Measurements from ENCODE around the gene CLOCK.
A peak's percentile ranks its signal among the peaks of the same experiment; 100 is the strongest.

CLOCK gene

GRCh38 chr4:55539658-55540057 is 7.1 kb downstream of the CLOCK start:
- no peak for DNase-seq

DNA sequence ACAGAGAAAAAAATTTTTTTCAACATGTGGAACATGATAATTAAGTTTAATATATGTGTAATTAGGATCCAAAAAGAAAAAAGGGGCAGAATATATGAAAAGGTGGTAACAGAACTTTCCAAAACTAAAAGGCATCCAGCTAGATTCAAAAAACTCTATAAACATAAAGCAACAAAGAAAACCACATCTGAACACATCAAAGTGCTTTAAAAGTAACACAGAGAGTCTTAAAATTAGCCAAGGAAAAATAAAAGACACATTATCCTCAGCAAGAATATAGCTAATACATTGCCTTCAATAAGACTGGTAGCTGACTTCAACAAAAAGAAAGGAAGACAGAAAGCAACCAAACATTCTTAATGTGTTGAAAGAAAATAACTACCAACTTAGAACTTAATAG is 8.2 kb downstream of the CLOCK start:
- no peak for DNase-seq

DNA sequence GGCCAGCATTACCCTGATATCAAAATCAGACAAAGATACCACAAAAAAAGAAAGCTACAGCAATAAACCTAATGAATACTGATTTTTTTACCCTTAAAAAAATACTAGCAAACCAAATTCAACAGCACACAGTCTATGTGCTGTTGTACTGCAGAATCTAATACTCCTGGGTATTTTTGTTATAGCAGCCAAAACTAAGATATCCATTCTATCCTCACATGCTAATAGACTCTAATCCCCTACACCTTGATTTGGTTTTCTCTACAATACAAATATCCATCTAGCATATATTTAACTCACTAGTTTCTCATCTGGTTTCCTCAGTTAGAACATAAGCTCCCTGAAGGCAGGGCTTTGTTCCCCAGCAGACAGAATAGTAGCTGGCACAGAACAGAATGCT is 12.4 kb downstream of the CLOCK start:
- no peak for DNase-seq

GRCh38 chr4:55530691-55531090 is 16.0 kb downstream of the CLOCK start:
- DNase-seq = no peak

DNA sequence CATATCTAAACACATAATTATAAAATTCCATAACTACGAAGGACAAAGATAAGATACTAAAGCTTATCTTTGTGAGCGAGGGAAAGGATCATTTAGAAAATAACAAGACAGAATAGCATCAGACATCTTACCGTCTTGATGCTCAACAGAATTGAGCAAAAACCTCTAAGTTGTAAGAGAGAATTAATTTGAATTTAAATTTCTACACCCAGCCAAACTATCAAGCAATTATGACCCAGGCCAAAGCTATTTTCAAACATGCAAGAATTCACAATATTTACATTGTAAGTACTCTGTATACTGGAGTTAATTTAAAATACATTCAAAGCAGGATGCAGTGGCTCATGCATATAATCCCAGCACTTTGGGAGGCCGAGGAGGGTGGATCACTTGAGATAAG is 16.5 kb downstream of the CLOCK start:
- no peak for DNase-seq

DNA sequence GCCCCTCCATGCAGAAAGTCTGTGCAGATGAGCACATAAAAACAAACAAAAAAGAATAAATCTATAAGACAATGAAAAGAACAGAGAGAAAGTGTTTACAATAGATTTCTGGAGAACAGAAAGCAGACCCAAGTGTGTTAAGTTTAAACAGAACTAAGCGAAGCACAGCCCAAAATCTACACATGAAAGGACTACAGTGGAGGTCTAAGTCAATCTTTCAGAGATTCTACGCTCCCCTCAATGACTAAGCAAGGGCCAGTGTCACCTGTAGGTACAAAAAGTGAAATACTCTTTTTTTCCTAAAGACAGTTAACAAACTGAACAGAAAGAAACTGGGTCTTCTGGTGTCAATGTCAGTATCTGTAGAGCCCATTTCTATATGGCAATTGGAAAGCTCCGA is 18.2 kb downstream of the CLOCK start:
- no peak for DNase-seq

GRCh38 chr4:55524844-55525571 is 21.7 kb downstream of the CLOCK start:
- no peak for DNase-seq

- no peak for DNase-seq
These were observed 28.3 kb downstream of the CLOCK start for GRCh38 chr4:55518442-55518841.

DNA sequence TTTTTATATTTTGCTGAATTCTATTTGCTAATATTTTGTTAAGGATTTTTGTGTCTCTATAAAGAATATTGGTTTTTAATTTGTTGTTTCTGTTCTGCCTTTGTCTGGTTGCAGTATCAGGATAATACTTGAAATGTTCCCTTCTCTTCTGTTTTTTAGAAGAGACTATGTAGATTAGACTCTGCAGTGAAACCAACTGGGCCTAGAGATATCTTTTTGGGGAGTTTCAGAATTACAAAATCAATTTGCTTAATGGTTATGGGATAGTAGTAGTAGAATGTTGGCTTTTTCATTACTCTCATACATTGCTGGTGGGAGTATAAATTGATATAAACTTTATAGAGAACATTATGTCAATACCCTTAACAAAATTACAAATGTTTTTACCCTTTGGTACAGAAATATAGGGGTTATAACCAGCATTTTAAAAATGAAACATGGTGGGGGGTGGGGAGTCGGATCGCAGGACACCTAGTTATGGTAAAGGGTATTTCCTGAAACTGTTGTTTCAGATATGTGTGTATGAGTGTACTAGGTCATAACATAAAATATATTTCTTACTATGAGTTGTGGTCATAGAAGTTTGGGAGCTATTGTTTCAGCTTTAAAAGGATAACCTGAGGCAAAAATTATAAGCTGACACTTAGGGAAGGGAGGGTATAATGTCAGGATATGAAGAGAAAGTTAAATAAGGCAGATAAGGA is 29.0 kb downstream of the CLOCK start:
- no peak for DNase-seq

DNA sequence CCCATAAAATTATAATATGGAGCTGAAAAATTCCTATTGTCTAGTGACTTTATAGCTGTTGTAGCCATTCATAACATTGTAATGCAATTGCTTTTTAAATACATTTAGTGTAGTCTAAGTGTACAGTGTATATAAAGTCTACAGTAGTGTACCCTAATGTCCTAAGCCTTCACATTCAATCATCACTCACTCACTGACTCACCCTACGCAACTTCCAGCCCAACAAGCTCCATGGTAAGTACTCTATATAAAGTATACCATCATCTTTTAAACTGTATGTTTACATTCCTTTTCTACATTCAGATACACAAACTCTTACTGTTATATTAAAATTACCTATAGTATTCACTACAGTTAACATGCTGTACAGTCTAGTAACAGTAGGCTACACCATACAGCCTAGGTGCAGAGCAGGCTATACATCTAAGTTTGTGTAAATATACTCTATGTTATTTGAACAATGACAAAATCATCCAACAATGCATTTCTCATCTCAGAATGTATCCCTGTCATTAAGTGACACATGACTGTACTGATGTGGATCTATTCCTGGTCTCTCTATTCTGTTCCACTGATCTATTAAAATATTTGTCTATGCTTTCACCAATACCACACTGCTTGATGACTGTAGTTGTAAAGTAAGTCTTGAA is 33.7 kb downstream of the CLOCK start:
- no peak for DNase-seq

GRCh38 chr4:55512077-55512476 is 34.6 kb downstream of the CLOCK start:
- no peak for DNase-seq

GRCh38 chr4:55510685-55511084 is 36.0 kb downstream of the CLOCK start:
- DNase-seq = no peak

GRCh38 chr4:55509266-55509665 is 37.4 kb downstream of the CLOCK start:
- peak; percentile 5 for DNase-seq

- DNase-seq = no peak
These were observed 39.1 kb downstream of the CLOCK start for GRCh38 chr4:55507612-55508011.

GRCh38 chr4:55503169-55503568 is 43.5 kb downstream of the CLOCK start:
- DNase-seq = peak; percentile 76

GRCh38 chr4:55500072-55500471 is 46.6 kb downstream of the CLOCK start:
- no peak for DNase-seq

- DNase-seq = no peak
These were observed 47.2 kb downstream of the CLOCK start for GRCh38 chr4:55499495-55499894.

- no peak for DNase-seq
These were observed 48.7 kb downstream of the CLOCK start for GRCh38 chr4:55498051-55498450.

GRCh38 chr4:55491486-55491885 is 55.2 kb downstream of the CLOCK start:
- DNase-seq = peak; percentile 46

- DNase-seq = no peak
These were observed 58.0 kb downstream of the CLOCK start for GRCh38 chr4:55488716-55489115.

DNA sequence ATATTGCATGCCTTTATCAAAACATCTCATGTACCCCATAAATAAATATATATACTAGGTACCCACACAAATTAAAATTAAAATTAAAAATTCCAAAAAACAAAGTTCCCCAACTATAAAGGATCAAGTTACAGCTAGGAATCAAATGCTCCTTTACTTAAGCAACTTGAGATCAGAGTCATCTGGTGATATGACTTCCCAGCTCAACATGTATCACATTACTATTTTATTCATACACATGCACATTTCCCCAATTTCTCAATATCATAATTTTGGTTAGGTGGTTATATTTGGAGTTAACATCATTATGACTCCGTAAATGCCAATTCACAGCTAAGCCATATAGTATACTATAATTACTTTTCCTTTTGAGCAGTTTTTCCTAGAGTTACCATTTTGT is 60.9 kb downstream of the CLOCK start:
- no peak for DNase-seq

GRCh38 chr4:55483315-55483714 is 63.4 kb downstream of the CLOCK start:
- DNase-seq = no peak

- DNase-seq = peak; percentile 79
These were observed 71.1 kb downstream of the CLOCK start for GRCh38 chr4:55475394-55476243.

All from EL (cell line).